Suppressor macrophage treated with lipopolysaccharide for 1 hour (primary cell): ENCODE results near the gene HES7.

Experiments used
- DNase-seq, 3 donors: peaks; one replicate each; pipeline ENCODE4 v3.0.0-alpha.2; 2020 to 2022

HES7 gene

DNA sequence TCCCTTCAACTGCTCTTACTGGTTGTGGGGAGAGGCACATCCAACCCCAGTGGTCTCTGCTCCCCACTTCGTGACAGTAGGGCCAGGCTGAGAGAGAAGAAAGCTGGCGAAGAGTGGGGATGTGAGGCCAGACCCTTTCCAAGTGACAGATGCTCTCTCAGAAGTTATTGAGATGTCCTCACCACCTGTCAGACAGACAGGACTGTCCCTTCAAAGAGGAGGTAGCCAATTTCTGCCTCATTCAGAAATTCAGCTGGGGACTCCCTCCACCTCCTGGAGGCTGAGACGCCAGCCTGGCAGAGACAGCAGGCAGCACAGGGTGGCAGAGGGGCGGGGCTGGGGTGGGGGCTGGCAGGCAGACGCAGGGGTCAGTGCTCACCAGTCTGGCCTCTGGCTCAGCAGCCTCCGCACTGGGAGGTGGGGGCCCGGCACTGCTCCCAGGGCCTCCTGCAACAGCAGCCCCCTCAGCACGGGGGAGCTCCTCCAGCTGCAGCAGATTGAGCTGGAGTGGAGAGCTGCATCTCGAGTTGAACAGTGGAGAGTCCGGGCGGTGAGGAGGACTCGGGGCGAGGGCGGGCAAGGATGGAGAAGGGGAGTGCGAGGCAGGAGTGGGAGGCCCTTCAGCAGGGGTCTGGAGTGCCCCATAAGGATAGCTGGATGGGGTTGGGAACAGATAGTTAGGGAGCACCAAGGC lies 19.1 kb upstream of the HES7 start:
- DNase-seq: no peak

DNA sequence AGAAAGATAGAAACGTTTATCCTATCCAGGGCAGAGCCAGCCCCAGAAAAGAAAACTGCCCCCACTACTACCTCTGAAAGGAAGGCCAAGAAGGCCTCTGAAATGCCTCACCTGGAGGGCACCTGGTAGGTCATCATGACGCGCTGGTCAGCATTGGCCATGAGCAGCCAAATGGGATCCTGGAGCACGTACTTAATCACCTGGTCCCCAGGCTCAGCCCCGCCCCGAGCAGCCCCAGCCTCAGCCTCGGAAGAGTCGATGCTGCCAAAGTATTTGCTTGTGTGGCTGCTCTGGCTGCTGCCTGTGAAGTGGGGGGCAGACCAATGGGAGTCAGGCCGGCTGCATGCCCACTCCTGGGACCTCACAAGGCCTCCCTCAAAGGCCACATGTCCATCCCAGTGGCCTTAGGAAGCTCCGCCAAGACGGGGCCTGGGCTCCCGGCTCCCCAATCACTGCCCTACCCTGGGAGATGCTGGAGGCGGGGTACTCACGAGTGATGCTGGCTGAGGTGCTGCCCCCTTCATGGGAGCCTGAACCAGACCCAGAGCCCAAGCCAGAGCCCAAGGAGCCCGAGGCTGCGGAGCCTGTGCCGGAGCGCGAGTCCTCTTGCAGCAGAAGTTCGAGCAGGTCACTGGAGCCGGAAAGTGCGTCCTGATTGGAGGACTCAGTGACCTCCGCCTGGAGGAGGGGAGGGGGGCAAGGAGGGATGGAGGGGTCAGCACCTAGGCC lies 18.4 kb upstream of the HES7 start:
- DNase-seq: no peak

DNA sequence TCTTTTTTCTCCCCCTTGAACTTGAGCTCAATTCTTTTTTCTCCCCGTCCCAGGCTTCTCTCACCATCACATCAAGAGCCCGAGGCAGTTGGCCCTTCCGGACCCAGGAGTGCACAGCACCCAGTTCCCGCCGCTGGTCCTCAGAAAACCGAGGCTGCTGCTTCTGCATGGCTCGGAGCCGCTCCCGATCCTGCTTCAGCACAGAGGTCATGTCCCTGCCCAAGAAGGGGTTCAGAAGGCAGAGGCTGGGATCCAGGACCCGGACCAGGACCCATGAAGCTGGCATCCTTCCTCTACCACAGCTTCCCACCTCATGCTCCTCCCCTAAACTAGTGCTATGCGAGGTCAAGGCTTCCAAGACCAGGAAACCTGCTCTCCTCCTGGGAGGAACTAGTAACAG lies 17.8 kb upstream of the HES7 start:
- DNase-seq: no peak

DNA sequence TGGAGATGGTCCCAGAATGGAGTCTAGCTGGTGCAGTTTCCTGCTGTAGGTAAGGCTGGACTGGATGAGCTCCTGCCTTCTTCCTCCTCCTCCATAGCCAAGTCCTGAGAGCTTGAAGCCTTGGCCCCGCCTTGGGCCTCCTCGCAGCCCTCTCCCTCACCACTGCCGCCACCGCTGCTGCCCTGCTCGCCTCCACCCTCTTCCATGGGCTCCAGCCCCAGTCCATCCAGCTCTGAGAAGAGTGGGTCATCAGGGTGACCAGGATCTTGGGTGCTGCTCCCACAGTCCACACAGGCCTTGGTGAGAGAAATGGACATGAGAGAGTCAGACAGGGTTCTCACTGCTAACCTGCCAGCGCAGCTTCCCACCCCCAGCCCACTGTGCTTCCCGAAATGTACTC lies 17.1 kb upstream of the HES7 start:
- no peak for DNase-seq

DNA sequence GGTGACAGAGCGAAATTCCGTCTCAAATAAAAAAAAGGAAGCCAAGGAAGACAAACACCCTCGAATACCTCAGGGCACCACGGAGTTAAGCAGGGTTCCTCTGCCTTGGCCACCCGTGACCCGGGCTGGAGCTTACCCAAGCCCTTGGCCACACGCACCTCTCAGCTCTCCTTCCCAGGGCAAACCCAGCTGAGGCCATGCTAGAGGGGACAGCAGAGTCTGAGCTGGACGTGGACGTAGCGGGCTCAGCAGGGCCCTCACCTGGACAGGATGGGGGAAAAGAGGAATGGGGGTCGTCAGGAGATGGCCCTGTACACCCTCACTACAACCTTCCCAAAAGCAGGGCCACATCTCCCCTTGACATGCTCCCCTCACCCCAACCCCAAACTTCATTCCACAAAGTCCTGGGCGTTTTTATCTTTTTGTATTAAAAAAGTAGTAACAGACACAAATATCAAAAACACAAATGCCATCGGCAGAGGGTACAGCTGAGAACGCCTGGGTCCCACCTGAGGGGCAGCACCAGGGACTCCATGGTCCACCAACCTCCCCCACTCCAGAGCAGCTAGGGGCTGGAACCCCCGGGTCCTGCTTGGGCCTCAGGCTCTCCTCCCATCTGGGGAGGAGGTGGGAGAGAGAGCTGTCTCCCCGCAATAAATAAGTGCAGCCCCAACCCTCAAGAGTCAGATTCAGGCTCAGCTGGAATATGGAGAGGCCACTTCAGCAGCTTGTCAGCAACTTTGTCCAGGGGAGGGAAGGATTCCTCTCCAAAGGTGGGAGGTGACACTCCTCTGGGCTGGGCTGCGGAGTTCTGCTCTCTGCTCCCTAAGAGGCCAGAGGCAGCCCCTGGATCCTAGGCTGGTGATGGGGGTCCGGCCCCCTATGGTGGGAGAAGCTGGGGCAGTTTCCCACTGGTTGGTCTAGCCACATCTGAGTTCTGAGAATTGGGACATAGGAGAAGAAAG lies 16.4 kb upstream of the HES7 start:
- peak; percentile 23 to 33 (median 23) for DNase-seq

DNA sequence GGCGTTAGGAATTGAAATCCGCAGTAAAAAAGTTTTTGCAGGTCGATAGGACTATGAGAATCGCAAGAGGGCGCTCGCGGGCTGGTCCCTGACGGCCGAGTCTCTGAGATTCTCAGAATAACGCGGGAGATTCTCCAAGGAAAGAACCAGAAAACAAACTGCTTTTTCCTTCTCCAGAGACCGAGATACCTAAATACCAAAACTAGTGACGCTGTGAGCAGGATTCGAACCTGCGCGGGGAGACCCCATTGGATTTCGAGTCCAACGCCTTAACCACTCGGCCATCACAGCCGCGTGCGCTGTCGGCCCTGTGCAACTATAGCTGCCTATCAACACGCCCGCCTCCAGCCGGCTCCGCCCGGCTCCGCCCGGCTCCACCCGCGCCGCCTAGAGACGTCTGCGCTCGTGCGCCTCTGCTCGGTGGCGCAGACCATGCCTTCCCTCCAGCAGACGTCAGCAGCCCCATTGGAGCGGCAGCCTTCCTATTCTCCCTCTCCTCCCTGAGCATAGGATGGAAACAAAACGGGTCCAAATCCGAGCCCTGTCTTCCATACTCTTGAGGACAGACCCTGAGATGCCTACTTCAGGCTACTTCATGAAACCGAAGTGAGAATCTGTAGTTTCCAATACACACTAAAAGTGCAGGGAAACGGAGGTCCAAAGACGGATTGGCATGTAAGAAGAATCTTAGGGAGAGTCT lies 14.9 kb upstream of the HES7 start:
- DNase-seq: peak; percentile 96 to 98 (median 98)

DNA sequence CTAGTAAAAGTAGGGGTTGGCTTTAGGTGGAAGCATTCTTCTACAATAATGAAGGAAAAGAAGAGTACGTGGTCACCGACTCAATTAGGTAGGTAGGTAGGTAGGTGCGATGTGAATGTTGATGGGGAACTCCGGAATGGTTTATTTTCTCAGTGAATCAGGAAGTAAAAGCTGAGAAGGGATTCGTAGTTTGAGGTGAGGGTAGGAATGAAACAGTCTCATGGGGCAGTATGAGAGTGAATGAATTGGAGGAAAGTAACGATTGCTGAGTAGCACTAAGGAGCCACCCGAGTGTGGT lies 14.4 kb upstream of the HES7 start:
- no peak for DNase-seq

DNA sequence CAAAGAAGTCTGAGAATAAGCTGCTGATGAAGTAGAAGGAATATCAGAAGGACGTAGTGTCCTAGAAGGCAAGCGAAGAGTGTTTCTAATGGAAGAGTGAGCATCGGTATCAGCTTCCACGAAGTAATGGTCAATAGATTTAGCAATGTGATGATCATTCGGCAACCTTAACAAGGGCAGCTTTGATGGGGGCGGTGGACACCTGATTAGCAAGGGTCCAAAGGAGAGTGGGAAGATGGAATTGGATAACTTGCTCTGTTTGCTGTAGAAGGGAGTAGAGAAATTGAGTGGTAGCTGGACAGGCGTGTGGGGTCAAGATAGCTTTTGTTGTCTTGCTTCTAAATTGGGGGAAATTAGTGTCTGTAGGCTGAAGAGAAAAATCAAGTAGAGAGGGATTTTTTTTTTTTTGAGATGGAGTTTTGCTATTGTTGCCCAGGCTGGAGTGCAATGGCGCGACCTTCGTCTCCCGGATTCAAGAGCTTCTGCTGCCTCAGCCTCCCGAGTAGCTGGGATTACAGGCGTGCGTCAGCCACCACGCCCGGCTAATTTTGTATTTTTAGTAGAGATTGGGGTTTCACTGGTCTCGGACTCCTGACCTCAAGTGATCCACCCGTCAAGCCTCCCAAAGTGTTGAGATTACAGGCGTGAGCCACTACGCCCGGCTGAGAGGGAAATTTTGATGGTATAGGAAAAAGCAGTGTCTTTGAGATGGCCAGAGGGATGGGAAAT lies 13.9 kb upstream of the HES7 start:
- peak; percentile 29 to 38 (median 37) for DNase-seq

DNA sequence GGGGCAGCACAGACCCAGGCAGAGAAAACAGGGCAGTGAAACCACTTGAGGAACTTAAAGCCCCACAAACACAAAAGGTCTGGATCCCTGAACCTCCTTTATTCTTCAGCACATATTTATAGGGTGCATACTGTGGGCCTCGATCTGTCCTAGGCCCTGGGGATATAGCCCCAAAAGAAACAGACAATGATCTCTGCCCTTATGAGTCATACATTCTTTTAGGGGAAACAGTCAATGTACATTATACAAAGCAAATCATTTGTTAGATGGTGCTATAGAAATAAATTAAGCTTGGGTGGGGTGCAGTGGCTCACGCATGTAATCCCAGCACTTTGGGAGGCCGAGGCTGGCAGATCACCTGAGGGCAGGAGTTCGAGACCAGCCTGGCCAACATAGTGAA lies 10.0 kb upstream of the HES7 start:
- DNase-seq: no peak

DNA sequence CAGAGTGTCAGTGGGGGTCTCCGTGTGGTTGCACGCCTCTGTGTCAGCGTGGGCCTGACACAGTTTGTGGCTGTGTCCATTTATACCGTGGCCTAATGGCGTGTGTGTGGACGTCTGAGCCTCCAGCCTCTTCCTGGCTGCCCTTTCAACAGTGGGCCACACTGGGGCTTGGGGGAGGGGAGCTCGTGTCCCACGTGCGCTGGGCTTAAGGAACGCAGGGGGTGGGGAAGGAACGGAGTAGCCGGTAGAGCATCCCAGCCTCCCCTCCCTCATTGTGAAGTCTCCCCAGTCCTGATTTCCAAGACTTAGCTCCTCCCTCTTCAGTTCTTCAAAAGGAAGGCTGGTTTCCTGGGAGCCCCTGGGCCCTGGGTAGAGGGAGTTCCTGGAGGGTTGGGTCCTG lies 9.5 kb upstream of the HES7 start:
- DNase-seq: no peak

DNA sequence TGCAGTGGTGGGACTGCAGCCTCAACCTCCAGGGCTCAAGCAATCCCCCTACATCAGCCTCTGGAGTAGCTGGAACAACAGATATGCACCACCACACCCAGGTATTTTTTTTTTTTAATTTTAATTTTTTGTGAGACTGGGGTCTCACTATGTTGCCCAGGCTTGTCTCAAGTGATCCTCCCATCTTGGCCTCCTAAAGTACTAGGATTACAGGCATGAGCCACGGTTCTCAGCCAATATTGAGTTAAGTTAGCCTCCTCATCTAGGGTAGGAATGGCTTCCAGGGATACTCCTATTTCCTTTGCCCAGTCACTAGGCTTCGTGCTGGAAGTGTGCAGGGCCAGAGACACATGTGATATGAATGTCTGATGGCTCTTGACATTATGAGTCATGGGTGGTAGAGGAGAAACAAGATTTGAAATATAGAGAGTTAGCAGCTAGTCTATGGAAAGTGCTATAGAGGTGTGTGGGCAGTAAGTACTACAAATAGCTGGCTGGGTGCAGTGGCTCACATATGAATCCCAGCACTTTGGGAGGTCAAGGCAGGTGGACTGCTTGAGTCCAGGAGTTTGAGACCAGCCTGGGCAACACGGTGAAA lies 8.0 kb upstream of the HES7 start:
- peak in 1 of 3 donors; percentile 18 for DNase-seq

DNA sequence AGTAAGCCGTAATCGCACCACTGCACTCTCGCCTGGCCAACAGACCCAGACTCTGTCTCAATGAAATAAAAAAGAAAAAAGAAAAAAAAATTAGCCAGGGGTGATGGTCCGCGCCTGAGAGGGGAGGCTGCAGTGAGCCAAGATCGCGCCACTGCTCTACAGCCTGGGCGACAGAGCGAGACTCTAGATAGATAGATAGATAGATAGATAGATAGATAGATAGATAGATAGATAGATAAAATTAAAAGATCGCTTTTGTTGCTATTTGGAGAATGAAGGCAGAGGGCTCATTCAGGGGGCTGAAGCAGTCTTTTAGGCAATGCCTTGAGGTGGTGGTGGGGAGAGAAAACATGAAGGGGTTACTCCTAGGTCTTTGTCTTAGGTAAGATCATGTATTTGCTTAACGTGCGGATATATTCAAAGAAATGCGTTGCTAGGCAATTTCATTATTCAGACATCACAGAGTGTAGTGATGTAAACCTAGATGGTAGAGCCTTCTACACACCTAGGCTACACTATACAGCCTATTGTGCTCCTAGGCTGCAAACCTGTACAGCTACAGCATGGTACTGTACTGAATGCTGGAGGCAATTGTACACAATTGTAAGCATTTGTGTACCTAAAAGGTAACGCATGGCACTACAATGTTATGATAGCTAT lies 4.3 kb upstream of the HES7 start:
- peak in 1 of 3 donors; percentile 7 for DNase-seq

DNA sequence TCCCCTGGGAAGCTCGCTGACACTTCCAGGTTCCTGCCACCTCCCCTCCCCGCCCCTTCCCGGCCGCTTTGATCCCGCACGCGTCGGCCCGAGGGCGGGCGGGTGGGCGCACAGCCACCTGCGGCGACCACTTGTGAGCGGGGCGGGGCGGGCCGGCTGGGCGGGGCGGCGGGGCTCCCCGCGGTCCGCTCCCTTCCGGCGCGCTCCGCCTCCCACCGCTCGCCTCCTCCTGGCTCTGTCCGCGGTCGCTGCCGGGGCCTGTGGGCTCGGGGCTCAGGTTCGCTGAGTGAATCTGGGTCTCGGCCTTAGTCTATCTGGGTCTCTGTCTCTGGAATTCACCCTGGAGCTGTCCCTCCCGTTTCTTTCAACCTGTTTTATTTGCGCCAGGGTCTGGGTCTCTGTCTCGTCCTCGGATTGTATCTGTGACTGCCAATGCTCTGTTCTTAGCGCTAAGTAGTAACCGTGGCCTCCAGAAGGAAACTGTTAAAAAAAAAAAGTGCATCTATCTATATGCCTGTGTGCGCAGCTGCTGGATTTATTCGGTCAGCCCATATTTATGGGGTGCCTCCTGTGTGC lies 2.7 kb upstream of the HES7 start:
- DNase-seq: peak; percentile 40 to 76 (median 50)

DNA sequence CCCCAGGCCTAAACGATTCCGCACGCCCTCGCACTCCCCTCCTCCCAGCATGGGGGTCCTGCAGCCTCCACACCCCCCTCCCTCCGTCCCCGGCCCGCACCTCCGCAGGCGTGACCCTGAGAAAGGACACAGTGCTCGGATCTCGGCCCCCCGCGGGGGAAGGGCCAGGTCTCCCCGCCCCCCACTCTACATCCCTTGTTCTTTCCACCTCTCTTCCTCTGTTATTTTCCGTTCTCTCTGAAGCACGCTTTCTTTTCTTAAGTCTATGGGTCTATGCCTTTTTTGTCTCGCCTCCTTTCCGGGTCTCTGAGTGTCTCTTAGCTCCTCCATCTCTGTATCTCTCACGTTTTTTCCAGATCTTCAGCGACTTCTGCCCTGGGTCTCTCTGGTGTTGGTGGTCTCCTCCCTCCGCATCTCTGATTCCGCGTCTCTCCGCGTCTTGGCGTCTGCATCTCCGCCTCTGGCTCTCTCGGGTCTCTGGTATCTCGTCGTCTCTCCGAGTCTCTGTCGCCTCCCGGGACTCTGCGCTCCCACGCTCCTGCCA lies 2.1 kb upstream of the HES7 start:
- no peak for DNase-seq

DNA sequence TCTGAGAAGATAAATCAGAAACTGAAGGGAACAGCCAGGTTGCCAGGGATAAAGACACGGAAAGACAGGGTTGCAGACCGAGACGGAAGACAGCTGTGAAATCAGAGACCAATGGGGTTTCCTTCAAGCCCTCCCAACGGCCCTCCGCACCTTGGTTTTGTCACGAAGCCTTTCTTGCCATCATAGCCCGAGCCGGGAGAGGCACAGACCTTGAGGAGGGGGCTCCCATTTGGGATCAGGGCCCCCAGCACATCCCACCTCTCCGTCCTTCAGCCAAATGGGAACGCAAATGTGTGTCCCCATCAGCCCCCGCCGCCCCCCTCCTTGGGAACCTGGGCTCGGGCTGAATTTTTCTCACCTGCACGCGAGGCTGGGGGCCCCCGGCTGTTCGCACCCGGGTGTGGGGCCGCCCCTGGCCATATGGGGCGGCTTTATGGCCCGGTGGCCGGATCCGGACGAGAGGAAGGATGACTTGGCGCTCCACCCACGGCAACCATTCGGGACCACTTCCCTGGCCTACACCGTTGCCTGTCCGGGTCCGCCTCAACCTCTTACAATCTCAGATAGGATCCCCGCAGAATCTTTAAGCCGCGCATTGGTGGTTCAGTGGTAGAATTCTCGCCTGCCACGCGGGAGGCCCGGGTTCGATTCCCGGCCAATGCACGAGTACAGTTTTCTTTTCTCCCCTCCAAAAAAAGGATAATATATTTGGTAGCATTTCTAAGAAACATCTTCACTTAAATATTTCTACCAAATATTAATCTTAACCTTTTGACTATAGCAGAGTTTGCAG lies 1.4 kb upstream of the HES7 start:
- DNase-seq: peak; percentile 79 to 88 (median 80)

DNA sequence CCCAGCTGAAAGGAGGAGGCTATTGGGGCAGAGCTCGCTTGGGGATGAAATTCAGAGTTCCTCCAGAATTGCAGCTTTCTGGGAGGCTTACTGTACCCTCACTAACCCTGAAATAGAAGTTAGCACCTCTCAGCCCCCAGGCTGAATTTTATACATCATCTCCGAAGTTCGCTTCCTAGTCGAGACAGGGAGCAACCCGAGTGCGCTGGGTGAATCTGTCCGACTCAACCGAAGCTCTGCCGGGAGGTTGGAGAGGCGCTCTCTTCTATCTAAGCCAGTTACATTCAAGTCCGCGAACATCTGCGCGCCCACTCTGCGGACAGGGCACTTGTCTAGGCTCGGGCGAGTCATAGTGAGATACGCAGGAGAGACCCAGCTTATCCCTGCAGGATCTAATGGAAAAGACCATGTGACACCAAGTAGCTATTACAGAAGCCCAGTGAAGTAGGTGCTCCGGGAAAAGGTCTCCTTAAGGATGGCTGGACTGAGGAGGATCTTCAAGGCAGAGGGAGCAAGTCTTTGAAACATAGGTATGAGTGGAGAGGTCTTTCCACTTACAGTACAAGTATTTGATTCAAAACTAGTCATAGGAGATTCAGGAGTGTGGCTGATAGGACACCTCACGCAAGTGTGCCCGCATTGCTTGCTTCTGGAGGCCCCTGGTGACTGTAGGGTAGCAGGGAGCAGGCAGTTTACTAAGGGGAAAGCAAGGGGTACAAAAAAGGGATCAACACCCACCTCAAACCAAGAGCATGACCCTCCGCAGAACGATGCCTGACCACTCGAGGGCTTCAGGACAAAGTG lies 646 bp upstream of the HES7 start:
- peak in 2 of 3 donors; percentile 23 to 36 for DNase-seq

DNA sequence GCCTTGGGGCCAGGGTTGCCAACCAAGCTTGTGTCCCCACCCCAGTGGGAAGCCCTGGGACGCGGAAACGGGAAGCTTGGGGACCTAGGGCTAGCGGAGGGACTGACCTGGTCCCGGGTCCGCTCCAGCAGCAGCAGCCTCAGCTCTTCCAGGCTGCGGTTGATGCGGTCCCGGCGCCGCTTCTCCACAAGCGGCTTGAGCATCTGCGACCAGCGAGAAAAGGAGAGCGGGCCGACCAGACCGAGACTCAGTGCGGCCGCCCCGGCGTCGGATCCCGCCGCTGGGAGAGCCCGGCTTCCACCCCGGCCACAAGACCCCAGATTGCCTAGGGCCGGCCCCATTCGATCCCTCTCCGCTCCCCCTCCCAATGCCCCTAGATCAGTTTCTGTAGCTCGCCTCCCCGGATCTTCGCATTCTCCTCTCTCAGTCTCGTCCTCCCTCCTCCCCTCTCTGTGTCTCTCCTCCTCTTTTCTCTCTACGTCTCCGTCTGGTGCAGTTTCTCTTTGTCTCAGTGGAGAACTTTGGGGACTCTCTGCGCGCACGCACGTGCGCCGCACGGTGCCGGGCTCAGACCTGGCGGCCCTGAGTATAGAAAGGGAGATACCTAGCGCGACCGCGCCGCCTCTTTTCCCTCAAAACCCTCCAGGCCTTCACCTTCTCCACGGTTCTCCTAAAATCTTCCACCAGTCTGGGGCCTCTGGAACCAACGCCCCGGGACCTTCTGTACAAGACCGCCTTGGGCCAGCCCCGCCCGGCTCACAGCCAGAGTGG lies 797 bp downstream of the HES7 start:
- peak in 2 of 3 donors; percentile 35 to 43 for DNase-seq

DNA sequence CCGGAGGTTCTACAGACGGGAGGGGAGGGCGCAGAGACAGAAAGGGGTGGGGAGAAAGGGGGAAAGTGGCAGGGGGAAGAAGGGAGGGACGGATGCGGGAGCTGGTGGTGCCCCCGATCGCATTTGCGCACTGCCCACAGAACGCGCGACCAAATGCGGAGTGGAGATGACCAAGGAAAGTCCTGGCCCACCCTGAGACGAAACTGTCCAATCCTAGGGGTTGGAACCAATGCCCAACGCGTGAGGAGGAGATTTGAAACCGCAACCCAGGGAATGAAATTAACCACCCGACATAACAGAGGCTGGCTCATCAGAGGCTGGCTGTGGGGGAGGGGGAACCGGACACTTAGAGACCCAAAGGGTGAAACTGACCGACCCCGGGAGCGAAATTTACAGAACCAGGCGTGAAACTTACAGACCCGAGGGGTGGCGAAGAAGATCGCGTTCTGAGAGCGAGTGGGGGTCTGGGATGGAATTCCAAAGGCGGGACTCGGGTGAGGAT lies 1.4 kb downstream of the HES7 start:
- peak; percentile 30 to 44 (median 32) for DNase-seq
